T-helper 2 cell treated with Interferon-gamma antibody and Interleukin-4, amounts not matched to agents 5 μg/mL and 100 μg/mL, for 36 hours (primary cell): ENCODE results near the gene ACBD6.

Source experiments
- DNase-seq: peaks from one replicate; pipeline ENCODE4 v3.0.0; 2021; ENCODE audit warnings: low spot score
- H3K27ac Mint-ChIP-seq: one replicate; pipeline ENCODE4 v1.8.0; 2021; ENCODE audit warnings: mild to moderate bottlenecking, mixed read lengths
- H3K27me3 Mint-ChIP-seq: one replicate; pipeline ENCODE4 v1.8.0; 2021; ENCODE audit warnings: low read depth, mixed read lengths
- H3K36me3 Mint-ChIP-seq: one replicate; pipeline ENCODE4 v1.8.0; 2021; ENCODE audit warnings: low read depth, mixed read lengths
- H3K4me1 Mint-ChIP-seq: one replicate; pipeline ENCODE4 v1.8.0; 2021; ENCODE audit warnings: low read depth, mixed read lengths
- H3K4me3 Mint-ChIP-seq: one replicate; pipeline ENCODE4 v1.8.0; 2022; ENCODE audit warnings: mild to moderate bottlenecking, moderate library complexity, mixed read lengths
- H3K9me3 Mint-ChIP-seq: one replicate; pipeline ENCODE4 v1.8.0; 2021; ENCODE audit warnings: mixed read lengths

The ACBD6 gene

DNA sequence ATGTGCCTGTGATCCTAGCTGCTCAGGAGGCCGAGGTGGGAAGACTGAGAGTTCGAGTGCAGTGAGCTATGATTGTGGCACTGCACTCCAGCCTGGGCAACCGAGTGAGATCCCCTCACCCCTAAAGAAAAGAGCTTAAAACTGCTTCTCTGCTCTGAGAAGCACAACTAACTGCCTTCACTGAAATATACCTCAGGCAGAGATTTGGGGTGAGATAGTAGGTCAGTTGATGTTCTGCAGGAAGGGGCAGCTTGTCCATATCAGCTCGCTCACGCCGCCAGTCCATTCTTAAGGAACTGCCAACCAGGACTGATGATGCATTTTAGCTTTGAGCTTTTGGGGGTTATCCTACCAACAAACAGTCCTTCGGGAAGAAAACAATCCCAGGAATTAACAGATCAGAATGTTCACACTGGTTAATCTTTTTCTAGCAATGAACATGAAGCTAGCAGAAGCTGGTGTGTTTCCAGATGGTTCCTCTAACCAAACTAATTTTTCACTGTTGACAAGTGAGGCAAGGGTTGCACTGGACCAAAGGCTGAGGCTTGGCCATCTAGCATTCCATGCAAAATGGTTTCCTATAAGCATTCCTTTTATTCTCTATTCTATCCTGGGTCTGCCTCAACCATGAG, 240.7 kb downstream of the ACBD6 start:
- no peaks in the 10 kb centered on the region for H3K9me3 Mint-ChIP-seq
- no peak overlapping the region for H3K4me3 Mint-ChIP-seq
- H3K27me3 Mint-ChIP-seq = no peaks in the 10 kb centered on the region
- no peaks in the 10 kb centered on the region for H3K4me1 Mint-ChIP-seq
- no peak for DNase-seq
- no peaks in the 10 kb centered on the region for H3K36me3 Mint-ChIP-seq
- no peak overlapping the region for H3K27ac Mint-ChIP-seq

DNA sequence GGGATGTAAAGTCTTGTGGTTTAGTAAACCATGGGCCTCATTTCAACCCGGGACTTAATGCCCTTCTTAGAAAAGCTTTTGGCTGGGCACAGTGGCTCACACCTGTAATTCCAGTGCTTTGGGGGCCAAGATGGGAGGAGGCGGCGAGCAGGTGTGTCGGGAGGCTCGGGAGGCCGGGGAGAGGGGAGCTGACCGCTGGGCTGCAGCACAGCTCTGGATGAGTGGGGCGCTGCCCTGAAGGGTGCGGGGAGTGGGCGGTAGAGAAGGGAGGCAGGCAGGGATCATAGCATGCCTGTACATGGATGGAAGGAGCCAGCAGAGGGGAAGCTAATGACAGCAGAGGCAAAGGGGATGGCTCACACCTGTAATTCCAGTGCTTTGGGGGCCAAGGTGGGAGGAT, 241.3 kb downstream of the ACBD6 start:
- Mint-ChIP-seq H3K27ac (no peak overlapping the region), H3K4me3 (no peak overlapping the region), H3K36me3 (no peaks in the 10 kb centered on the region), H3K4me1 (no peaks in the 10 kb centered on the region), H3K27me3 (no peaks in the 10 kb centered on the region), H3K9me3 (no peaks in the 10 kb centered on the region)
- DNase-seq = no peak

DNA sequence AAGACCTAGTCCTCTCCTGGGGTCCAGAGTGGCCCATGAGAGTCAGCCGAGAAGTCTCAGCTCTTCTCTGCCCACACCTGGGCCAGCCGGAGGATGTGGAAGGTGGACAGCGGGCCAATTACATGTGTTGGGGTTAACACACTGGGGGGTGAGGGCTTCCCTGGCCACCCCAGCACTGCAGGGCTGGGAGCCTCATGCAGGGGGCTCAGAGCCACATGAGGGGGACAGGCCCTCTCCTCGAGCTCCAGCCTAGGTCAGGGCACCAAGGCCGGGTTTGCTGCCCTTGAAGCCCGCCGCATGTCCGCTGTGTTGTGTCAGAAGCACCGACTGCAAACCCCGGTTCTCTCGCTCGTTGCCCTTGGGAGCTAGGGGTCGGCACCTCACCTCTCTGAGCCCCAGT, 241.8 kb downstream of the ACBD6 start:
- no peaks in the 10 kb centered on the region for H3K4me1 Mint-ChIP-seq
- H3K36me3 Mint-ChIP-seq = no peaks in the 10 kb centered on the region
- no peak for DNase-seq
- no peak overlapping the region for H3K27ac Mint-ChIP-seq
- H3K4me3 Mint-ChIP-seq = no peak overlapping the region
- H3K27me3 Mint-ChIP-seq = no peaks in the 10 kb centered on the region
- no peaks in the 10 kb centered on the region for H3K9me3 Mint-ChIP-seq

DNA sequence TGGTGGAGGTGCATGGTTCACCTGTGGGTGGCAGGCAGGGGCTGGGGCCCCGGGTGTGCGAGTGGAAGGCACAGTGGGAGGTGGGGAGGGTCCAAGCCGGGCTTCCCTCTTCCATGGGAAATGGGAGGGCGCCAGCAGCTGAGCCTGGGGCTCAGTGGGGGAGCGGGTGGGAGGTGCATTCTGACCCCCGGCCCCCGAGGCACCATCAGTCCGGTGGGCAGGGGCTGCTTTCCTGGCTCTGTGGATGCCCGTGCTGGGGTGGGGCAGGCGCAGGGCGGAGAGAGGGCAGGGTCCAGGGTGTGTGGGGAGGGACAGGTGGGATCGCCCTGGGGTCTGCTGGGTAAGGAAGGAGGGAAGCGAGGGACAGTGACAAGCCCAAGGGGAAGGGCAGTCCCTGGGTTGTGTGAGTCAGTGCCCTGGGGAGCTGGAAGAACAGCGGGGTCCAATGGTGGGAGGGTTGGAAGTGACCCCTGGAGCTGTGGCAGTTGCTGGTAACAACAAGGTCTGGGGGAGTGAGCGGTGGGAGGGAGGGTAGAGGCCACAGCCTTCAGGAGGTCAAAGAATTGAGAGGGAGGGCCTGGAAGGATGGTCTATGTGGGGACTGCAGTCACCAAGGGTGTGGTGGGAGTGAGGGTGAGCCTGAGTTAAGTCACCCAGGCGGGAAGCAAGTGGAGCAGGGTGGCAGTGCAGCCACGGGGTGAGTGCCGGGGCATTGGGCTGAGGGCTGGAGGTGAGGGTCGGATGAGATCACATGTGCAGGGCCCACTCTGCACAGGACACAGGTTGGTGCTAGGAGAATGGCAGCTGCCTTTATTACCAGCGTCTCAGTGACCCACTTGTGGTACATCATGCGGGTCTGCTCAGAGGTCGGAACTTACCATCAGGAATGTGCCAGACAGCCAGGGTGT, 242.7 kb downstream of the ACBD6 start:
- H3K4me3 Mint-ChIP-seq = no peak overlapping the region
- H3K27ac Mint-ChIP-seq = no peak overlapping the region
- DNase-seq = no peak
- H3K36me3 Mint-ChIP-seq = no peaks in the 10 kb centered on the region
- no peaks in the 10 kb centered on the region for H3K27me3 Mint-ChIP-seq
- H3K4me1 Mint-ChIP-seq = no peaks in the 10 kb centered on the region
- H3K9me3 Mint-ChIP-seq = no peaks in the 10 kb centered on the region

DNA sequence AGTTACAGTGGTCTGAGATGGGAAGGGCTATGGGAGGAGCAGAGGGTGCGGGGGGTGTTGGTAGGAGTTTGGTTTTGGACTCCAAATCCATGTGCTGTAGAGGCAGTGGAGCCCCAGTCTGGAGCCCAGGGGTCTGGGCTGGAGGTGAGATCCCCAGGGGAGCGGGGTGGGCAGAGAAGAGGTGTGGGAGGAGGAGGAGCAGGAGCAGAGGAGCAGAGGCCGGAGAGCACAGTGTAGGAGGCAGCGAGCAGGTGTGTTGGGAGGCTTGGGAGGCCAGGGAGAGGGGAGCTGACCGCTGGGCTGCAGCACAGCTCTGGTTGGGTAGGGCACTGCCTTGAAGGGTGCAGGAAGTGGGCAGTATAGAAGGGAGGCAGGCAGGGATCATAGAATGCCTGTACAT, 243.4 kb downstream of the ACBD6 start:
- Mint-ChIP-seq H3K9me3 (no peaks in the 10 kb centered on the region), H3K27ac (no peak overlapping the region)
- DNase-seq = no peak

DNA sequence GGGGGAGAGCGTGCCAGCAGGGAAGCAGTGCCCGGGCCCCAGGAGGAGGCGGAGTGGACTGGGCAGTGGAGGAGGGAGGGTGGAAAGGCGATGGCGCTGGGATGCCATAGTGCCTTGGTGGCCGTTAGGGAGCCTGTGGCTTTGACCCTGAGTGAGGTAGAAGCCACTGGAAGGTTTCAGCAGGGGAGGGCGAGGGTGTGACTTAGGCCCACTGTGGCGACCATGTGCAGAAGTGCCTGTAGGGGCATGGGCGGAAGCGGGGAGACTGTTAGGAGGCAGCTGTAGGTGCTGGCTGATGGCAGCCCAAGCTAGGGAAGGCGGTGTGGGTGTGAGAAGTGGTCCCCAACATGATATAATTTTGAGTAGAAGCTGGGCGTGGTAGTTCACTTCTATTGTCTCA, 244.1 kb downstream of the ACBD6 start:
- Mint-ChIP-seq H3K4me3 (no peak overlapping the region), H3K27me3 (no peaks in the 10 kb centered on the region), H3K4me1 (no peaks in the 10 kb centered on the region), H3K27ac (no peak overlapping the region), H3K36me3 (no peaks in the 10 kb centered on the region), H3K9me3 (no peaks in the 10 kb centered on the region)
- no peak for DNase-seq

More for the DNA sequence above, 243.4 kb downstream of the ACBD6 start:
- Mint-ChIP-seq H3K36me3 (no peaks in the 10 kb centered on the region), H3K4me1 (no peaks in the 10 kb centered on the region), H3K27me3 (no peaks in the 10 kb centered on the region), H3K4me3 (no peak overlapping the region)

DNA sequence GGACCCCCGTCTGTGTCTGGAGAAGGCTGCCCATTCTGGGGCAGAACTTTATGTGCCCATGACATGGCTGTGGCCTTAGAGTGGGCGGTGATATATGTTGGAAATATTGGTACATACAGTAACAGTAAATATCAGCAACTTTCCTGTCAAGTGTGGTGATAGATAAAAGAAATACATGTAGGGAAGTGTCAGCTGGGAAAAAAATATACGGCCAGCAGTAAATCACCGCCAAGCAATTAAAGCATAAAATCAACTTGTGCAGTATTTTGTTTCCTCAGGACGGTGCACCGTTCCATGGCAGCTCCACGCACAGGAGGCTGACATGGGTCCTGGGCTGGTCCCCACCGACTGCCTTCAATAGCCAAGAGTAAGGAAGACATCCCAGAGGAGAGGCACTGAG, 244.9 kb downstream of the ACBD6 start:
- Mint-ChIP-seq H3K27me3 (no peaks in the 10 kb centered on the region), H3K4me3 (no peak overlapping the region), H3K36me3 (no peaks in the 10 kb centered on the region), H3K27ac (no peak overlapping the region), H3K4me1 (no peaks in the 10 kb centered on the region), H3K9me3 (no peaks in the 10 kb centered on the region)
- no peak for DNase-seq

DNA sequence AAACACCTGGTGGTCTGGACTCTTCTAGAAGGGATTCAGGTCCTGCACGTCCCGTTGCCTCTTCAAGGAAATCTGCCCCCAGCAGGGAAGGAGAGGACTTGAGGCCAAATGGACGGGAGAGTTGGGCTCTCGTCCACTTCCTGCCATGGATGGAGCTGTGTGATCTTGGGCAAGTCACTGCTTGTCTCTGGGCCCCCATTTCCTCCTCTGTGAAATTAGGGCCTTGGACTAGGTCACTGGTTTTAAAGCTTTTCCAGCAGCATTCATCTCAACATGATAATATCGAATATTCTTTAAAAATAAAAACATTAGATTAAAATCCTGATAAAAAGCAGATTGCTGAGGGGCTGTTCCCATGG, 245.4 kb downstream of the ACBD6 start:
- no peaks in the 10 kb centered on the region for H3K27me3 Mint-ChIP-seq
- H3K36me3 Mint-ChIP-seq = no peaks in the 10 kb centered on the region
- H3K27ac Mint-ChIP-seq = no peak overlapping the region
- DNase-seq = no peak
- no peak overlapping the region for H3K4me3 Mint-ChIP-seq
- no peaks in the 10 kb centered on the region for H3K4me1 Mint-ChIP-seq
- H3K9me3 Mint-ChIP-seq = no peaks in the 10 kb centered on the region

DNA sequence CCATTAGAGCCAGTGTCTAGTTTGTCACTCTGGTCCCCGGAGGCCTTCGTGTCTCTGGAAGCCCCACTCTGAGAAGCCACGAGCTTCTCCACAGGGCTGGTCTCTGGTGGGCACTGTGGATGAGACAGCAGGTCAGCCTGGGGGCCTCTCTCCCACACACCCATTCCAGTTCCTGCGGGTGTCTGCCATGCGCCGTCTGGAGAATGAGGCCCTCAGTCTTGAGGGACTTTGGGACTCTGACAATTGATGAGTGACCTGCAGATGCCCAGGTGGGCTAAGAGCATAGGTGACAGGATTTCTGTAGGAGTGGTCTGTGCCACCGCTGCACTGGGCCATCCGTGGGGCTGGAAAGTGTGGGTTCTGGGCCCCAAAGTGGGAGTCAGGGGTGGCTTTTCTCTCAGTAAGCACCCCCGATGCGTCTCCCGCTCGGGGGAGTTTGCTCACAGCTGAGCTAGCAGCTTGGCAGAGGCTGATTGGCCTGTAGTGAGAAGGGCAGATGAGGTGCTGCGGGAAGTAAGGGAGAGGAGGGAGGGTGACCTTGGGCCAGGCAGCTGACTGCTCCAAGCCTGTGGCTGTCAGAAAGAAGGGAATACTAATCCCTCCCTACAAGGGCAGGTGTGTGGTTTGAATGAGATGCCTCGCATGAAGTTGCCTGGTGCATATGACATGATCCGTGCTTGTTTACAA, 245.9 kb downstream of the ACBD6 start:
- H3K36me3 Mint-ChIP-seq = no peaks in the 10 kb centered on the region
- no peak overlapping the region for H3K4me3 Mint-ChIP-seq
- H3K27ac Mint-ChIP-seq = no peak overlapping the region
- no peaks in the 10 kb centered on the region for H3K27me3 Mint-ChIP-seq
- no peaks in the 10 kb centered on the region for H3K4me1 Mint-ChIP-seq
- no peak for DNase-seq
- no peaks in the 10 kb centered on the region for H3K9me3 Mint-ChIP-seq

DNA sequence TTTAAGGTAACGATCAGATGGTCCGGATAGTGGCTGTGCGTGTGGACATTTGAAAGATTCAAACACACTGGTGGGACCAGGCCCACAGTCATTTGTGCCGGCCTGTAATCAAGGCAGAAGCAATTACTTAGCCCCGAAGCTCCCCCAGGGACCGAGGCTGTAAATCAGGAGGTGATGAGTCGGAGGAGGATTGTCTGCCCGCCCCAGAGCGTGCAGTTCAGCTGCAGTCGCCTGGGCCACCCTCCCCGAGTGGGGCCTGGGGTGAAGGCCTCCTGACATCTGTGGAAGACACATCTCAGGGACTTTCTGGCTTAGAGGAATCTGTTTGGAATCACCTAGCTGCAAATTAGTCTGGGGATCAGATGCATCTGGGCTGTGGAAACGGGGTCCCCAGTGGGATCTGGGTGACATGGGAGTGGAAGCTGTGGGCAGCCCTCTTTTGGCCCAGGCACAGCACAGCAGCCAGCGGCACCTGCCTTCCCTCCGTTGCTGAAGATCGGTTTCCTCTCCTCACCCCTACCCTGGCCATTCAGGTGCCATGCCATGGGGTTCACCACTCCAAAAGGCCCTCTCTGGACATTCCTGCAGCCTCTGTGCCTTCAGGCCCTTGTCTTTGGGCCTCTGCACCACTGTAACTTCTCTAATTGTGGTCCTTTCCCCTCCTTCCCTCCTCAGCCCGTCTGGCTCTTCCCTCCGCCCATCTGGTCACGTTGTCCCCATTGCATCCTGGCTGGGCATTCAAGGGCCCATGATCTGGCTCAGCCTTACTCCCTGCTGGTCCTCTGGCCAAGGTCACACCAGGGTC, 246.6 kb downstream of the ACBD6 start:
- DNase-seq = no peak
- Mint-ChIP-seq H3K27me3 (no peaks in the 10 kb centered on the region), H3K27ac (no peak overlapping the region), H3K4me3 (no peak overlapping the region), H3K9me3 (no peaks in the 10 kb centered on the region), H3K4me1 (no peaks in the 10 kb centered on the region), H3K36me3 (no peaks in the 10 kb centered on the region)

DNA sequence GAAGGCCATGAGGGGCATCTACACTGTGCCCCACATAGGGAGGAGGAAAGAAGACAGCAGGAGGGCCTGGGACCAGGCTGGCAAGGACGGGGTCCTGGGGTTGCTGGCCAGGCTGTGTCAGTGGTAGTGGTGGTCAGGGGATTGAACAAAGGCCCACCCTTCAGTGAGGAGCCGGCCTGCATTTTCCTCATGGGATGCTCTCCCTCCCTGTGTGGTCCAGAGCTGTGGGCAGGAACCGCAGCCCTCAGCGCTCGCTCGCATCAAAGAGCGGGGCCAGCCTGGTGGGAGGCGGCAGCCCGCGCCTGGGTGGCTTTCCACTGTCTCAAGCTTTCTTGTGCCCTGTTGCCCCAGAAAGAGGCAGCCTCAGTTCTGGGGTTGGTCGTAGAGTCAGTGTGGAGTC, 247.5 kb downstream of the ACBD6 start:
- Mint-ChIP-seq H3K27ac (no peak overlapping the region), H3K27me3 (no peaks in the 10 kb centered on the region), H3K4me1 (peaks cover 2% of the 10 kb centered on the region), H3K4me3 (no peak overlapping the region), H3K9me3 (no peaks in the 10 kb centered on the region), H3K36me3 (no peaks in the 10 kb centered on the region)
- DNase-seq = no peak

DNA sequence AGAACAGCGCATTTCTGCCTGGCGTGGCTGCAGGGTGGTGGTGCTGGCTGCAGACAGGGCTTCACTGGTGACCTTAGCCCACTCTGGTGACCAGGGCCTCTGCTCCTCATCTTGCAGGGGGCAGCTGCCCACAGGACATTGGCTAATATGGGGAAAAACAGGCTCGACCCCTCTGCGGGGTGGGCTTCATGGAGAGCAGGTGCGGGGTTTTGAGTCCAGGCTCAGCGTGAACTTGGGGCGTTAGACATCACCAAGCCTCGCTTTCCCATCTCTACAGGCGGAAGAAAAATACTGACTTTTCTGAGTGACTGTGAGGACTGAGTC, 247.9 kb downstream of the ACBD6 start:
- Mint-ChIP-seq H3K36me3 (no peaks in the 10 kb centered on the region), H3K4me3 (no peak overlapping the region), H3K9me3 (no peaks in the 10 kb centered on the region), H3K27me3 (no peaks in the 10 kb centered on the region), H3K4me1 (peaks cover 2% of the 10 kb centered on the region), H3K27ac (no peak overlapping the region)
- no peak for DNase-seq

DNA sequence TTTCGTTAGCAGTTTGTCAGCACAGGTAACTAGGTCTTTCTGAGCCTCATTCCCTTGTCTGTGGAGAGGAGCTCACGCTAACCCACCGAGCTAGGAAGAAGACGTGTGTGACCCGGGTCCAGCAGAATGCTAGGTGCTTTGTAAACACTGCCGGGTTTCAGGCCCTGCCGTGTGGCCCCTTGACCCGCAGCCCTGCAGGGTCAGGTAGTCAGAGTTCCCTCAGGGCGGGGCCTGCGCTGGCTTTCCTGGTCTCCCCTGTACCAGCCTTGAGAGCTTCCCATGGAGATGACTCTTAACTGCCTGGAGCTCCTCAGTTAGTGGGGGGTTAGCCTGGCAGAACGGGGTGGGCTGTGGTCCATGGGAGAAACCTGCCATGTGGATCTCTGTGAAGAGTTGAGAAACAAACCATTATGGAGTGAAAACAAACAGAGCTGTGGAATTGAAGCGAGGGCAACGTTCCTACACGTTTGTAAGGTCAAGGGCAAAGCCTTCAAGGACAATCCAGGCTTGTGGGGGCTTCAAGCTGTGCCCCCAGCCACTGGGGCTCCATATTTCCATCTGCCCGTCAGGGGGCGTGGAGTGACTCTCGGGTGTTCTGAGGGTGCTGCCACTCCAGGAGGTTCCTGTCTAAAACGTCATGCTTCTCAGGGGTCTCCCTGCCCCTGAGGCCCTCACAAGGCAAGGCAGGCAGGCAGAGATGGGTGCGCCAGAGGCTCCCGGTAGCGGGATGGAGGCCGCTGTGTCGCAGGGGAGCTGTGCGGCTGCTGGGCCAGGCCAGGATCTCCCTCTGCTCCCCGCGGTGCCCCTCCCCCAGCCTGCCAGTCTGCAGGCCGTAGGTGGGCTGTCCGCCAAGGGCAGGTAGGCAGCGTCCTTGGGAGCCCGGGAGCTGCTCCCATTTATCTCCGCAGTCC, 248.5 kb downstream of the ACBD6 start:
- no peak overlapping the region for H3K27ac Mint-ChIP-seq
- no peaks in the 10 kb centered on the region for H3K27me3 Mint-ChIP-seq
- no peaks in the 10 kb centered on the region for H3K9me3 Mint-ChIP-seq
- H3K36me3 Mint-ChIP-seq = no peaks in the 10 kb centered on the region
- no peak overlapping the region for H3K4me3 Mint-ChIP-seq
- peaks cover 2% of the 10 kb centered on the region for H3K4me1 Mint-ChIP-seq
- DNase-seq = no peak
